Measurements from ENCODE around the gene TTC21B.

Gene TTC21B

DNA sequence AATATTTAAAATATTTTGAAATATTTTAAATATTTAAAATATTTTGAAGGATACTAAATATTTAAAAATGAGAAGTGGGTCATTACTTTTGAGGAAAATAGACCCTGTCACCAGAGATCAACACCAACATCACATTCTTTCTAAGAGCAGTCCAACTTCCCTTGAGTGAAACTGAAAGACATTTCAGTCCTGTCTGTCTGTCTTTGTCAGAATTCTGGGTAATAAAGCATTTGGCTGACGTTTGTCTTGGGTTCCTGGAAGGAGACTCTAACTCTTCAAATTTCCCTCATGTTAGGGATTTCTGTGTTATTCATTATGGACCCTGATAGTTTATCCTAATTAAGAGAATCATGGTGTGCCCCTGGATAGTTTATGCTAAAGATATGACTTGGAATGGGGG lies 32.8 kb downstream of the TTC21B start:
- DNase-seq = no peak

- no peak for DNase-seq
These were observed 39.9 kb downstream of the TTC21B start for GRCh38 chr2:165913636-165914035.

- DNase-seq = no peak
These were observed 41.6 kb downstream of the TTC21B start for GRCh38 chr2:165911981-165912380.

- DNase-seq = no peak
These were observed 42.3 kb downstream of the TTC21B start for GRCh38 chr2:165911231-165911630.

GRCh38 chr2:165909466-165909865 lies 44.1 kb downstream of the TTC21B start:
- no peak for DNase-seq

DNA sequence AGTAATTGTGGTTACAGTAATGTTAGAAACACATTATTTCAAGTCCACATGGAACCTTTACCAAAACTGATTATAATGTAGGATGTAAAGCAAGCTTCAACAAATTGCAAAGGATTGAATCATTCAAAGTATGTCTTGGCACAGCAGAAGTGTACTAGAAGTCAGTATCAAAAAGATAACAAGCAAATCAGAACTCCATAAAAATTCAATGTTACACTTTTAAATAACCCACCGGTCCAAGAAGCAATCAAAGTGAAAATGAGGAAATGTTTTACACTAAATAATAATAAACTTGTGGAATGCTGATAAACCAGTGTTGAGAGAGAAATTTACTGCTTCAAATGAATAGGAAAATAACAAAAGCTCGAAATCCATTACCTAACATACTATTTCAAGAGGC lies 47.7 kb downstream of the TTC21B start:
- no peak for DNase-seq

DNA sequence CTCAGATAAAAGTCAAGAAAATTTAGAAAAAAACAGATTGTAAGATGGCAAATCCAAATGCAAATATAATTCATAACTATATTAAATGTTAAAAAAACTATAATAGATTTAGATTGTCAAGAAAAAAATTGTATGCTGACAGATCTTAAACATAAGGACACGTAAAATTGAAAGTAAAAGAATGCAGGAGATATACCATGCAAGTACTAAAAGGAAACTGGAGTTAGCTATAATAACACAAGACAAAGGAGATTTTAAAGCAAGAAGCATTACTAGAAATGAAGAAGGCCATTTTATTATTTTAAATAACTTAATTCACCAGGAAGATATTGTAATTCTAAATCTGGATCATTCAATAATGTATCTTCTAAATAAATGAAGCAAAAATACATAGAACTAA lies 48.3 kb downstream of the TTC21B start:
- no peak for DNase-seq

GRCh38 chr2:165904432-165904831 lies 49.1 kb downstream of the TTC21B start:
- no peak for DNase-seq

DNA sequence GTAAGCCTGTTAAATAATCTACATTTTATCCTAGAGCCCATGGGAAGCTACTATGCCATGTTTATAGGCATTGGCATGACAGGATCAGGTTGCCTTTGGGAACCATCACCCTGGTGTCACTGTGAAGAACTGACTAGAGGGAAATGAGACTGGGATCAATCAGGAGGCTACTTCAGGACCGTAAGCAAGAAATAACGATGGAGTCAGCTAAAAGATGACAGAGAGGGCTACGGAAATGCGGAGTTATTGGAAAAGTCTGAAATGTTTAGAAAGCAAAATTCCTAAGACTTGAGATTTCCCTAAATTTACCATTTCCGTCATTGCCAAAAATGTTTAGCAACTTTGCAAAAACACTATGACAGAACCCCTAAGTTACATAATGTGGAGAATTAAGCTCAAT lies 50.2 kb downstream of the TTC21B start:
- DNase-seq = no peak

DNA sequence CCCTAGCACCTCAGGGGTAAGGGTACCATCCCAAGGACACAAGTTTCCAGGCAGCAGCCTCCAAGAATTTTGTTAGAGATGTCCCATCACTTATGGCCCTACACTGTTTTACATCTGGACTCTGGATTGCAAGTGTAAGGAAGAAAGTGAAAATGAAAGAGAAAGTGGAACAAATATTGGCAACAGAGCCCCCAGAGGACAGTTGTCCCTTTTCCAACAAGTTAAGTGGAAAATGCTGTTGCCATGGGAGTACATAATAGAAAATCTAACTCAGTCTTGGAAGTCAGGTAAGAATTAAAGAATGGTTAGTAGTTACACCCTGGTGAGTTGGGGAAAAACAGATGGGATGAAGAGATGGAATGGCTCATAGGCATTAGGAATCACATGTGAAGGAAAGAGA lies 50.6 kb downstream of the TTC21B start:
- no peak for DNase-seq

DNA sequence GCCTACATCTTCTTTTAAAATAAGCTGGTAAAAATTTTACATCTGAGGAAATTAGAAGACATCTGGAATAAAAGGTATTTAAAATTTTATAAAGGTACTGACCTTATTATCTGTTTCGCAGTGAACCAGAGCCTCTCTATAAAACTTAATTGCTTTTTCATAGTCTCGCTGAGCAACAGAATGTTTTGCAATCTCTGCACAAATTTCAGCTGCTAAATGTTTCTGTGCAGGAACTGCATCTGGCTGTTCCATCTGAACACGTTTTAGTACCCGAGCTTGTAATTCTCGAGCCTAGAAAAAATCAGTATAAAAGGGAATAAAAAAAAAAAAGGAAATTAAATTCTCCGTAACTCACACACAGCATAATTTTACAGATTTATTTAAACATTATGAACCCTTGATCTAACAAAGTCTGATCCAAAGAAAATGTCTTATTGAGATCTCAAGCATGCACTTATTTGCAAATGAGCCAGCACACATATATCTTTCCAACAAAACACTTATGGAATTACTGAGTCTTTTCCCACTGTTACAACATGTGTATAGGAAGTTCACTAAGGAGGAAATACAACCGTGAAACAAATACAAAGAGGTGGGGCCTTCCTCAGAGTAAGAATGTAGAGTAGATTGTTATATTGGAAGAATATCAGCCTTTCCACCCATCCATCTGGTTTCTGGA lies 51.8 kb downstream of the TTC21B start:
- DNase-seq = no peak

DNA sequence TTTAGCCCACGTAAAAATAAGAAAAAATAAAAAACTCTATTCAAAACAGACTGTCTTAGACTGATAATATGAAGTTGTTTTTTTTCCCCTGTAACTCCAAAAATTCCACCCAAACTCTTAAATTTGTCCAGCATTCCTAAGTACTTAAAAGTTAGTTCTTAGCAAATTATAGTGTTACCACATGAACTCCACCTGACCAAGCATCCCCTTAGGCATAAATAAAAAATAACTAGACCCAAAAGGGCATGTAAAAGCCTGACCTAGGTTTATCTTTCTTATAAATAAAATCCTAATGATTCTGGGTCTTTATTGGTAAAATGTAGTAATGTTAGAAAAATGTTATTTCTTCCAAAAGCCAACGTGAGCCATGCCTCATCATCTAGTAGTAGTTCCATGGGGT lies 54.3 kb downstream of the TTC21B start:
- DNase-seq = no peak

DNA sequence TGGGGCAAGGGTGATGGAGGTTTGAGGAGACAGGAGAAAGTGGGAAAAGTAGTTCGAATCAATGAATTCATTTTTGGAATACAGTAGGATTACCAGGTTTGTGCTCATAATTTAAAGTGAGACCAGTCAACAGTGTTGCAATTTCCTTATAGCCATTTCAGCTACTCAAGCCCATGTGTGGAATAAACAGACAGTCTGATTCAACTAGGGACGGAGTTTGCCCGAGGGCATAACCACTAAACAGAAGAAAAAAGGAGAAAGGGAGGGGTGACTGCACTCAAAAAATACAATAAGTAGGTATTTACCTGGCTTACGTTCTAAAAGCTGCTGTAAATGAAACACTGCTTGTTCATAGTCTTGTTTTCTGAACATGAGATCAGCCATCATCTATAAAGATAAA lies 55.2 kb downstream of the TTC21B start:
- DNase-seq = no peak

- DNase-seq = no peak
These were observed 55.9 kb downstream of the TTC21B start for GRCh38 chr2:165897726-165898125.

- DNase-seq = no peak
These were observed 56.5 kb downstream of the TTC21B start for GRCh38 chr2:165897074-165897473.

- DNase-seq = no peak
These were observed 57.6 kb downstream of the TTC21B start for GRCh38 chr2:165895974-165896373.

- no peak for DNase-seq
These were observed 60.0 kb downstream of the TTC21B start for GRCh38 chr2:165893556-165893955.

DNA sequence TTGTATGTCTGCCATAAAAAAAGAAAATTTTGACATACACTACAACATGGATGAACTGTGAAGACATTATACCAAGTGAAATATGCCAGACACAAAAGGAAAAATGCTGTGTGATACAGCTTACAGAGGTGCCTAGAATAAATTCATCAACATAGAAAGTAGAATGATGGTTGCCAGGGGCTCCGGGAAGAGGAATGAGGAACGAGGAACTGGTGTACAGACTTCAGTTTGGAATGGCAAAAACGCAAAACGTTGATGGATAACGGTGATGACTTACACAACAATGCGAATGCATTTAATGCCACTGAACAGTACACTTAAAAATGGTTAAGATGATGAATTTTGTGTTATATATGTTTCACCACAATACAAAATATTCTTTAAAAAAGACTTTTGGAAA lies 61.0 kb downstream of the TTC21B start:
- no peak for DNase-seq

GRCh38 chr2:165891943-165892342 lies 61.6 kb downstream of the TTC21B start:
- DNase-seq = no peak

DNA sequence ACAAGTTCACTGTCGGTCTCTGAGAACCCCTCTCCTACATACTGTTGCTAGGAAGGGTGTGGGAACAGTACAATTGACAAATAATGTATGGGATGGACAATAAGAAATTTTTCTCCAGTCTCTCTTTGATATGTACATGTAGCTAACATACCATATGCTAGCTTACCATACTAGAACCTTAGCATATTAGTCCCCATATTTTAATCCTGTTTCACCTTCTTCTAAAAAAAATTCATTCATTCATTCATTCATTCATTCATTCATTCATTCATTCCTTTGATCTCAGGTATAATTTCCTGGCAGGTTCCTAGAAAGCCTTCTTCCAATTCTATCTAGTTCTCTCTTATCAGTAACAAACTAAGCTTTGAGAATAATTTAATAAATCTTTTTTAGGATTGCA lies 62.2 kb downstream of the TTC21B start:
- DNase-seq = no peak

GRCh38 chr2:165889798-165890197 lies 63.8 kb downstream of the TTC21B start:
- no peak for DNase-seq

DNA sequence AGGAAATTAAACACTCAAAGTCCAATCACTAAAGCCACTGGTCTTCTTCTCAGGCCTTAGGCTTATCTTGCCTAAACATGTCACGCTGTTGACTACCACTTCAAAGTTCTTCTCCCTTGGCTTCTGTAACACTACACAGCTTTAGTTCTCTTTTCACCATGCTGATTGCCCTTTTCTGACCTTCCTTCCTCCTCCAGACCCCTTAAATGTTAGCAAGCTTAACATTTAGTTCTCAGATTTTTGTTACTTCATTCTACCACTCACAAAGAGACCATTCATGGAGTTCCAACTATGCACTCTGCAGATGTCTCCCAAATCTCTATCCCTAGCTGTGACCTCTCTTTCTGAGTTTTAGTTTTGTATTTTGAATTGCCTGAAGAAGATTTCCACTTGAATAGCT lies 64.4 kb downstream of the TTC21B start:
- DNase-seq = no peak

GRCh38 chr2:165888171-165888570 lies 65.4 kb downstream of the TTC21B start:
- no peak for DNase-seq

DNA sequence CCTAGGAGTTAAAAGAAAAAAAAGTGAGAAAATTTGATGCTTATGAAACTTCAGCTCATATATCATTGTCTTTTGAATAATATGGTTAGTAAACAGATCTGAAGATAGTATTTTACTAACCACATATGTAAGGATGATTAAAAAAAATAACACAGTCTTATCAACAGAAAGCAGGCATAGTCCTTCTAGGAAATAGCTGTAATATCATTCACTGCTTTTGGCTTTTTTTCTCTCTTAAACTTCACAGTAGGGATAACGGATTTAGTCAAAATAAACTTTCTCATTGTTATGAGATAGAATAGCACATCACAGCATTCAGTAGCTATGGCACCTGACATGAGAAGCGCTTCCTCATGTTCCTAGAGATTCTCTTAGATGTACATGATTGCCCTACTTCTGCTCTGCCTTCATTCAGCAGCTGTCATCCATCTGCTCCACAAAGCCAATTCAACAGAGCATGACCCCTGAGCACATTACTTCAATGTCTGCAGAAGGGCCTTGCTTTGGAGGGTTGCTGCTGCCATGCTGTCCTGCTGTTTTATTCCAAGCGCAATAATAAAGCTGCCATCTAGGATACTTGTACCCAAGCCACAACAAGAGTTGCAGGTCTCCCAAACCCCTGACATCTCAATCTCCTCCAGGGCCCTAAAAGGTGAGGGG lies 67.0 kb downstream of the TTC21B start:
- DNase-seq = no peak

Measured in NCI-H2107 (cell line).